NOMO-1 treated with dmso at 0.1 percent for 144 hours (cell line): ENCODE results near the gene WDR41.
"Not testable (repeated sequence)": the region's sequence is repeated elsewhere in the genome, so short reads cannot be mapped to it uniquely, and the experiment has no call there.

Experiments
- DNase-seq: peaks from one replicate; lab custom pipeline; 2025; ENCODE audit not compliant: unreplicated experiment; lab: John Stamatoyannopoulos, UW

WDR41 gene

GRCh38 chr5:77409870-77410621, 82.1 kb downstream of the WDR41 start:
- no peak for DNase-seq

- DNase-seq, result no peak
Measured at GRCh38 chr5:77407152-77407551, 85.0 kb downstream of the WDR41 start.

DNA sequence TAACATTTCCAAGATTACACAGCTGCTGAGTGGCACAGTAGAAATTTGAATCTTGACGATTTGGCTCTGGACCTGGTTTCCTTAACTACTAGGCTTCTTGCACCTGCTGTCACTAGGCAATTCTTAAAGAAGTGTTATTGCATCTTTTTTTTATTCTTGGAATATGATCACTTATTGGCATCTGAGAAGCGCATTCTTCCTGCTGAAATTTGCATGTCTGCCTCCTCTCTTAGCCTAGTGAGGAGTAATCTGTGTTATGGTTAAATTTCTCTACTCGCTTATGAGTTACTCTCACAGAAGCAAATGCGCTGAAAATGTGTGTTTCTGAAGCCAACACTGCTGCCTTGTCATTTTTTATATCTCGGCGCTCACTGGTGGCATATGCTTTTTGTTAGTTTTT, 89.3 kb downstream of the WDR41 start:
- DNase-seq, result no peak

- DNase-seq, result peak; percentile 15
Measured at GRCh38 chr5:77400645-77401044, 91.5 kb downstream of the WDR41 start.

DNA sequence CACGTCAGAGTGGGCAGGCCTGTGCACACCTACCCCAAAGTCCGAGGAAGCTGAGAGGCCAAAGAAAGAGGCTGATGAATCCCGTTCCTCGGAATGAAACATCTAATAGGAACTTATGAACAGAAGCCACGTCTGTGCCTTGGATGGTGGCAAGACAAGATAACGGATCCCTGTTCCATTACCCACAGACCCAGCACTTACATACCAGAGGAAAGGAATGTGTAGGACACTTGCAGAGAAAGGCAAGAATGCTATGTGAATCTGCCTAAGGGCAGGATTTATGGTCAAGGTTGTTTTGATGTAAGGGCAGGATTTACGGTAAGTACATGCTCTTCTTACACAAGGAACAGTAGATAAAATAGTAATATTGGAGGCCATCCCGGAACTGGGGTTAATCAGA, 93.2 kb downstream of the WDR41 start:
- DNase-seq, result no peak

GRCh38 chr5:77398458-77398857, 93.7 kb downstream of the WDR41 start:
- no peak for DNase-seq

DNA sequence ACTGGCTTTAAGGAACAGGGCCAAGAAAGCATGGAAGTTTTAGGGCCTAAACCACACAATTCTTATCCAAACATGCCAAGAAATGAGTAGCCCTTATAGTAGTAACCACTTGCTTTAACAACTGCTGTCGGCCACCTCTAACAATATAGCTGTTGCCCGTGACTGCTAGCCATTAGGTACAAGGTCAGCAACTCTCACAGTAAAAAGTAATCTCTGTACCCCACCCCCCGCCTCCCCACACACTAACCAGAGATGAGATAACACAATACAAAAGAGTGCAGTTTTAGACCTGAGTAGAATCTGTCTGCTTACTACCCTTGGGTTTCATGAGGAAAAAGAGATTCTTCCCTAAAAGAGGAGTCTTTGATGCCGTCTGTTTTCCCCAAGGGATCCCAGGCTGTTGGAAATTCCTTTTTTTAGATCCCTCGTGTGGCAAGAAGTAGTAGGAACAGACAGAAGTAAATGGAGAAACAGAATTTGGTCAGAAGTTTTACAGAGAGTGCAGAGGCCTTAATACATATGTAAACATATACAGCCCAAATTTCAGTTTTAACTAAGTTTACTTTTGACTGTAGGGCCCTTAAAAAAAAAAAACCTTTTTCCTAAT, 94.3 kb downstream of the WDR41 start:
- no peak for DNase-seq

GRCh38 chr5:77396017-77396416, 96.1 kb downstream of the WDR41 start:
- no peak for DNase-seq

DNA sequence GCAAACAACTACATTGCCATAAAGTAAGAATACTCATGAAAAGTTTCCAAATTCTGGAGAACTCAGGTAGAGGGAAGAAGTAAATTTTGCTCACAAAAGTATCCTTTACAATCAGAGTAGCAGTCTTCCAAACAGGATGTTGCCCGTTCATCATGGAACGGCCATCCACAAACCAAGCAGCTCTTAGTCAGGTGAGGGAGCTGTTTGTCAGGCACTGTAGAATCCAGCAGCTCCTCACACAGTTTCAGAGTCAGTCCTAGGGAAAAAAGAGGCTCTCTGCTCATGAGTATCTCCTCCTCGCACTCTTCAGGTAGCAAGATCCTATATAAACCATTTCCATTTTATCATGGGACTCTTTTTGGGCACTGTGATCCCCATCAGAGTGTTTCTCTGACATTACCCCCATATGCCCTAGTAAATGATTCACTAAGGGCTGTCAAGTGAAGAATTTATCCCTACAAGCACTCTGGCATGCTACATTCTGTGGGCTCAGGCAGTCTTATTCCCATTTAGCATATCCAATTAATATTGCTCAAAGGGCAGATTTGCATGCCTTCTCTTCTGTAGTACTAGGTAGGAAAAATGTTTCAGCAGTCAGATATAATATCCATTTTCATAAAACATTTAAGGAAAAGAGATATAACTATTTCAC, 97.9 kb downstream of the WDR41 start:
- DNase-seq, result no peak

- DNase-seq, result no peak
Measured at GRCh38 chr5:77391240-77391765, 100.8 kb downstream of the WDR41 start.

- no peak for DNase-seq
Measured at GRCh38 chr5:77390795-77391194, 101.3 kb downstream of the WDR41 start.

GRCh38 chr5:77390221-77390620, 101.9 kb downstream of the WDR41 start:
- no peak for DNase-seq

GRCh38 chr5:77389746-77390145, 102.4 kb downstream of the WDR41 start:
- no peak for DNase-seq

GRCh38 chr5:77386340-77386739, 105.8 kb downstream of the WDR41 start:
- DNase-seq, result not testable (repeated sequence)

DNA sequence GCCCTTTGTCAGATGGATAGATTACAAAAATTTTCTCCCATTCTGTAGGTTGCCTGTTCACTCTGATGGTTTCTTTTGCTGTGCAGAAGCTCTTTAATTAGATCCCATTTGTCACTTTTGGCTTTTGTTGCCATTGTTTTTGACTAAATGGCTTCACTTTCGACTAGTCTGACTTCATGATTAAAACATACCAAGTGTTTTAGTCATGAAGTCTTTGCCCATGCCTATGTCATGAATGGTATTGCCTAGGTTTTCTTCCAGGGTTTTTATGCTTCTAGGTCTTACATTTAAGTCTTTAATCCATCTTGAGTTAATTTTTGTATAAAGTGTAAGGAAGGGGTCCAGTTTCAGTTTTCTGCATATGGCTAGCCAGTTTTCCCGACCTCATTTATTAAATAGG, 108.8 kb downstream of the WDR41 start:
- not testable (repeated sequence) for DNase-seq
